NCI-H1930 (cell line): Measurements from ENCODE around the gene YTHDC2.

ENCODE experiments used
- DNase-seq, 2 experiments: peaks; one replicate each; lab custom pipeline; 2025; lab: John Stamatoyannopoulos, UW

The YTHDC2 gene

GRCh38 chr5:113513384-113514288, at the start of gene YTHDC2:
YTHDC2 (plus strand) TSS chr5:113513694; CDS start chr5:113513896, 202 bp downstream.
- DNase-seq = peak; percentile 49 to 68

GRCh38 chr5:113474100-113474728, 39.3 kb upstream of the YTHDC2 start:
- no peak for DNase-seq

GRCh38 chr5:113478691-113479090, 34.8 kb upstream of the YTHDC2 start:
- no peak for DNase-seq

GRCh38 chr5:113480243-113480642, 33.3 kb upstream of the YTHDC2 start:
- no peak for DNase-seq

GRCh38 chr5:113487416-113487780, 26.1 kb upstream of the YTHDC2 start:
- no peak for DNase-seq

- DNase-seq = peak; percentile 32 to 47
These were observed 25.5 kb upstream of the YTHDC2 start, which contains the start of gene MCC for GRCh38 chr5:113487781-113488644. MCC (minus strand) TSS chr5:113488453.

- no peak for DNase-seq
These were observed 24.8 kb upstream of the YTHDC2 start for GRCh38 chr5:113488645-113489184.

GRCh38 chr5:113489299-113489698, 24.2 kb upstream of the YTHDC2 start:
- no peak for DNase-seq

- DNase-seq = no peak
These were observed 23.2 kb upstream of the YTHDC2 start for GRCh38 chr5:113490317-113490716.

GRCh38 chr5:113491022-113491421, 22.5 kb upstream of the YTHDC2 start:
- DNase-seq = no peak

GRCh38 chr5:113493446-113493845, 20.0 kb upstream of the YTHDC2 start:
- DNase-seq = no peak

- no peak for DNase-seq
These were observed 18.1 kb upstream of the YTHDC2 start for GRCh38 chr5:113495422-113495841.

- no peak for DNase-seq
These were observed 11.4 kb upstream of the YTHDC2 start for GRCh38 chr5:113502073-113502472.

GRCh38 chr5:113503146-113503545, 10.3 kb upstream of the YTHDC2 start:
- no peak for DNase-seq

GRCh38 chr5:113505181-113505580, 8.3 kb upstream of the YTHDC2 start:
- no peak for DNase-seq

- DNase-seq = no peak
These were observed 5.9 kb upstream of the YTHDC2 start for GRCh38 chr5:113507601-113508000.

- DNase-seq = no peak
These were observed 4.7 kb upstream of the YTHDC2 start for GRCh38 chr5:113508756-113509155.

- DNase-seq = no peak
These were observed 2.5 kb upstream of the YTHDC2 start for GRCh38 chr5:113510836-113511451.

- DNase-seq = no peak
These were observed 1.2 kb upstream of the YTHDC2 start for GRCh38 chr5:113512341-113512740.

- DNase-seq = no peak
These were observed 768 bp downstream of the YTHDC2 start for GRCh38 chr5:113514289-113514635.

GRCh38 chr5:113518884-113519283, 5.4 kb downstream of the YTHDC2 start:
- no peak for DNase-seq

GRCh38 chr5:113519412-113519811, 5.9 kb downstream of the YTHDC2 start:
- DNase-seq = no peak
